ENCODE data around the gene CERS3. TPM values are rescaled to one million over a fixed set of nuclear protein-coding genes. Genes with fewer than 3 reads are reported as not detected.
A peak's percentile ranks its signal among the peaks of the same experiment; 100 is the strongest.

CERS3 gene
- total RNA-seq, 8 experiments from 2014 or later, result 0.07 to 2.4 (median 0.21) TPM; not detected in 1

DNA sequence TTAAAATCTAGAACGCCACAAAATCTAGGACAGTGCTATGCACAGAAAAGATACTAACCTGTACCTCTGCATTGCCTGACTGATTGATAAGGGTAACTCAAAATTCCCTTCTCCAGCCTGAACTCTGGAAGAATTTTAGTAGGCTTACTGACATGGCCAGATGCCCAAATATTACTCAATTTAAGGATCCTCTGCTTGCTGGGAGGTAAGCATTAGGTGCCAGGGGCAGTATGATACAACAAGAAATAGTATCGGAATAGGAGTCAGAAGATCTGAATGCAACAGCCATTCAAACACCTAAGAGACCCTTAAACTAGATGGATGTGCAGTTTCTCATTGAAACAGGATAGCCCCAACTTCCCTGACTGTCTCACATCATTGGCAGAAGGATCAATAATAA, 45.4 kb downstream of the CERS3 start:
- no peaks in the 10 kb centered on the region for H3K4me1 ChIP-seq (replicated peaks in 1 of 2)
- no peak overlapping the region for H3K4me3 ChIP-seq
- in situ Hi-C loops (cut with MboI; ENCODE audit: low pct_unique_long_range_greater_than_20kb in 2 of 9, low sequenced_read_pairs in 9 of 9, unreplicated experiment in 9 of 9), result no loop called here
- WGBS, 10 experiments, result 50 to 100% (median 92%) methylated on average over 1 to 2 of the region's 2 CpGs; no CpG with 5 or more reads in 4 of the 10 experiments
- no peak for ATAC-seq (replicated peaks in 6 of 8)
- no peak overlapping the region for H3K27ac ChIP-seq

DNA sequence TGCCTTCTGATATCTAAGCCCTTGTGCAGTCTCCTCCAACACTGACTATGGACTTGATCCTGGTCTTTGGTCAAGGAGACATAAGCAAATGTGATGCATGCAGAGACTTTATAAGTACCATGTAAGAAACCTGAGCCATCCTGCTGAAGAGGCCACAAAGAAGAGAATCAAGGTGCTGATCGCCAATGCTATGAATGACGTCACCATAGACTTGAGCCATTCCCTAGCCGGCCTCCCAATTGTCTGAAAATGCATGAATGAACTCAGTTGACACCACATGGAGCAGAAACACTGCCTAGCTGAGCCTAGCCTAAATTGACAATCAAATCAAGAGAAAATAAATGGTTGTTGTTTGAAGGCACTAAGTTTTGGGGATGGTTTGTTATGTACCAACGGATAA, 51.9 kb downstream of the CERS3 start:
- in situ Hi-C loops (cut with MboI; ENCODE audit: low pct_unique_long_range_greater_than_20kb in 2 of 9, low sequenced_read_pairs in 9 of 9, unreplicated experiment in 9 of 9), result no loop called here
- no peak overlapping the region for H3K27ac ChIP-seq
- no peak overlapping the region for H3K4me3 ChIP-seq
- ATAC-seq (replicated peaks in 6 of 8), result no peak
- 0 to 87% (median 73%) methylated on average over 1 to 4 of the region's 4 CpGs; no CpG with 5 or more reads in 1 of the 10 experiments for WGBS, 10 experiments
- H3K4me1 ChIP-seq (replicated peaks in 1 of 2), result no peaks in the 10 kb centered on the region

DNA sequence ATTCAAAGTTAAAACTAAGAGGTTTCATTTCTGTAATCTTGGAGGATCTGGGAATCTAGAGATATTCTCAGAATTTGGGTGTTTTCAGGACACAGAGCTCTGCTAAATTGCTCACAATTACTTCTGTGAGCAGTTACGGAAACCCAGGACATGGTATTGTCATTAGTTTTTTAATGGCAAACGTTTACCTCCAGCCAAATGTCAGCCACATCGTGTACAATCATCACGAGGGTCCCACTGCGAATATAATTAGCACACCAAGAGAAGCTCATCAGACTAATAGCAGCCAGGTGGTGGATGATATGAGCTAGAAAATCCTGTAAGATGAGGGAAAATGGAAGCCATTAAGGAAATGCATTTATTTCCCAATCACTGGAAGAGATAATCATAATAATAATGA, 56.0 kb downstream of the CERS3 start:
- in situ Hi-C loops (cut with MboI; ENCODE audit: low pct_unique_long_range_greater_than_20kb in 2 of 9, low sequenced_read_pairs in 9 of 9, unreplicated experiment in 9 of 9), result loop anchor here in 1 of 9 experiments (25.0 kb wide), 1 partner anchor 110 kb away; no protein-coding TSS in a partner anchor
- WGBS, 10 experiments, result 0 to 100% (median 48%) methylated on average over 1 to 5 of the region's 5 CpGs; no CpG with 5 or more reads in 1 of the 10 experiments
- Histone ChIP-seq H3K27ac (no peak overlapping the region), H3K4me3 (no peak overlapping the region), H3K4me1 (replicated peaks in 1 of 2) (no peaks in the 10 kb centered on the region)
- no peak for ATAC-seq (replicated peaks in 6 of 8)

DNA sequence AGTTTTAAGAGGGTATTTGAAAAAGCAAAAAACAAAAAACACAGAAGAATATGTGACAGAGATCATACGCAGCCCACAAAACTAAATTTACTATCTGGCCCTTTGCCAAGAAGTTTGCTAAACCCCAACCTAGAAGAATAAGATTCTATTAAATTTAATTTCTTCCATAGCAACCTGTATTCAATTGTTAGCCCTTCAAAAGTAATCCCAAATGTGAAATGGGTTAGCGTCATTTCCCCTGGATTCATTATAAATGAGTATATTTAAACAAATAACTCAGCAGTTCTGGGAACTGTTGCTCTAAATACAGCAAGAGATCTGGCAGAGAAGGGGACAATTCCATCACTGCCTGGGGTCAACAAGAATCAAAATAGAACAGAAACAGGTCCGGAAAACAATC, 56.8 kb downstream of the CERS3 start:
- in situ Hi-C loops (cut with MboI; ENCODE audit: low pct_unique_long_range_greater_than_20kb in 2 of 9, low sequenced_read_pairs in 9 of 9, unreplicated experiment in 9 of 9), result loop anchor here in 1 of 9 experiments (25.0 kb wide), 1 partner anchor 110 kb away; no protein-coding TSS in a partner anchor
- Histone ChIP-seq H3K27ac (no peak overlapping the region), H3K4me3 (no peak overlapping the region), H3K4me1 (replicated peaks in 1 of 2) (no peaks in the 10 kb centered on the region)
- WGBS, 10 experiments, result 20 to 100% (median 87%) methylated on average over 1 to 3 of the region's 3 CpGs; no CpG with 5 or more reads in 1 of the 10 experiments
- ATAC-seq (replicated peaks in 6 of 8), result no peak

DNA sequence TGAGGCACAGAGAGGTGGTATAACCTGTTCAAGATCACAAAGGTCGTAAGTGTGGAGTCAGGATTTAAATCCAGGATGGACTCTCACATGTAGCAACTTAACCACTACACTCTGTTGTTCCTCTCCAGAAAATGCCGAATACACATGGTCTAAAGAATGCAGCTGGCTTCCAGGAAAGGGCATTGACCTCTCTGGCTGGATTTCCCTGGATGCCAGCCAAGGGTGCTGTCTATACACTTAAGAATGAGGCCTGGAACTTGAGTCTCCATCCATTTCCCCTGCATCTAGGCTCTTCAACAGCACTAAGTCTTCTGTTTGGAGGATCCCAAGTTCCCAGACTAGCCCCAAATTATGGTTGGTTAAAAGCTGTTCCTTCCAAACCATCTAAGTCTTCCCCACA, 60.5 kb downstream of the CERS3 start:
- Histone ChIP-seq H3K4me1 (replicated peaks in 1 of 2) (peaks cover 6 to 7% of the 10 kb centered on the region in 2 donors), H3K27ac (no peak overlapping the region), H3K4me3 (no peak overlapping the region)
- 0 to 100% (median 17%) methylated on average over 1 to 2 of the region's 2 CpGs; no CpG with 5 or more reads in 3 of the 10 experiments for WGBS, 10 experiments
- ATAC-seq (replicated peaks in 6 of 8), result peak in 2 of 8 experiments; percentile 49 to 53
- in situ Hi-C loops (cut with MboI; ENCODE audit: low pct_unique_long_range_greater_than_20kb in 2 of 9, low sequenced_read_pairs in 9 of 9, unreplicated experiment in 9 of 9), result loop anchor here in 2 of 9 experiments (10.0 to 25.0 kb wide), 2 partner anchors 63 to 106 kb away; no protein-coding TSS in a partner anchor

DNA sequence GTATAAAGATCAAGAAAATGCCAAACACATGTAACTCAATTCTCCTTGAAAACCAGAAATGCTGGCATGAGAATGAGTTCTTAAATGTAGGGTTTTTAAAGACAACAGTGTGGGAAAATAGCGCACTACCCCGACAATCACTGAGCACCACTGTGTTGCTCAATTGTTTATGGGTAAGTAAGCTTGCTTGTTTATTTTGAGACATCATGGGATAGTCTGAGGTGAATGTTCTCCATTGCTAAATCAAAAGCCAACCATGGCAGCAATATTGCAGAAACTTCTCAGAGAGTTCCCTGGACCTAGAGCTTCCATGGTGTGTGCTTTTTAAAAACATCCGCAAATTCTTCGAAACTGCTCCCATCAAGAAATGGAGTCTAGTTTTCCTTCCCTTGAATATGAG, 62.7 kb downstream of the CERS3 start:
- no peak for ATAC-seq (replicated peaks in 6 of 8)
- Histone ChIP-seq H3K27ac (no peak overlapping the region), H3K4me3 (no peak overlapping the region), H3K4me1 (replicated peaks in 1 of 2) (peaks cover 6 to 7% of the 10 kb centered on the region in 2 donors)
- WGBS, 10 experiments, result 0 to 64% (median 44%) methylated on average over 1 to 4 of the region's 4 CpGs; no CpG with 5 or more reads in 3 of the 10 experiments
- in situ Hi-C loops (cut with MboI; ENCODE audit: low pct_unique_long_range_greater_than_20kb in 2 of 9, low sequenced_read_pairs in 9 of 9, unreplicated experiment in 9 of 9), result loop anchor here in 2 of 9 experiments (10.0 to 25.0 kb wide), 2 partner anchors 61 to 104 kb away; no protein-coding TSS in a partner anchor

DNA sequence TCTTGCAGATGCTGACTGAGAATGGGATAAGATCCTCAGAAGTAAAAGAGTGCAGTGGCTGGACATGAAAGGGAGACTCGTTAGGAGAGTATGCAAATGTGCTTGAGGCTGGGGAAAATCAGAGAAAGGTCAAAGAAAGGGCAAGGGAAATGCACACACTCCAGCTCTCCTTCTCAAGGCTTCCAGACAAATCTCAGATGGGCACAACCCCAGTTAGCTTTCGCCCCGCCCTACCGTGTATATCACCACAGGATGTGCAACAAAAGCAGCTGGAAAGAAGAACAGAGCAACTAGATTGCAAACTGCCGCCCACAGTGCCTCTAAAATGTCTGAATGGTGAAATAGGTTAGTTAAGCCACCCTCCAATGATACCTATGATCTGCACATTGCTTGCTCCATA, 63.9 kb downstream of the CERS3 start:
- Histone ChIP-seq H3K27ac (no peak overlapping the region), H3K4me1 (replicated peaks in 1 of 2) (peaks cover 6 to 7% of the 10 kb centered on the region in 2 donors), H3K4me3 (no peak overlapping the region)
- WGBS, 10 experiments, result 0 to 31% (median 15%) methylated on average over 1 to 5 of the region's 5 CpGs; no CpG with 5 or more reads in 2 of the 10 experiments
- in situ Hi-C loops (cut with MboI; ENCODE audit: low pct_unique_long_range_greater_than_20kb in 2 of 9, low sequenced_read_pairs in 9 of 9, unreplicated experiment in 9 of 9), result loop anchor here in 2 of 9 experiments (10.0 to 25.0 kb wide), 2 partner anchors 60 to 103 kb away; no protein-coding TSS in a partner anchor
- peak in 6 of 8 experiments; percentile 30 to 85 (median 74) for ATAC-seq (replicated peaks in 6 of 8)

DNA sequence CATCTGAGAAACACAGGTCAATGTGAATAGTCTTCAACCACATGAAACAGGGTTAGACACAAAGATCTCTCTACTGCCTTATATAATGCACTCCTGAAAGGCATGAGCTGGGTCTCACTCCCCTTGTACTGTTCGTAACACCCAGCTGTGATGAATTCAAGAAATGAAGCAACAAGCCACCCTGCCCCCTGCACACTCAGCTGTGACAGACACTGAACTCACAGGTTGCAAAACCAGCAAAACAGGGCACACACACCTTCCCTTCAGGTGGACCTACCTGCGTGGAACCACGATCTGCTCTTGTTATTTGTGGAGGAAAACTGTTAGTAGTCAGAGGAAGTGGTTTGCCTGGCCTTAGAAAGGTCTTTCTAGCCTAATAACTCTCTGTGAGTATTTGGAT, 64.5 kb downstream of the CERS3 start:
- Histone ChIP-seq H3K4me3 (no peak overlapping the region), H3K4me1 (replicated peaks in 1 of 2) (peaks cover 6 to 7% of the 10 kb centered on the region in 2 donors), H3K27ac (no peak overlapping the region)
- in situ Hi-C loops (cut with MboI; ENCODE audit: low pct_unique_long_range_greater_than_20kb in 2 of 9, low sequenced_read_pairs in 9 of 9, unreplicated experiment in 9 of 9), result loop anchor here in 2 of 9 experiments (10.0 to 25.0 kb wide), 2 partner anchors 59 to 102 kb away; no protein-coding TSS in a partner anchor
- 0 to 80% (median 50%) methylated on average over 1 to 3 of the region's 3 CpGs; no CpG with 5 or more reads in 3 of the 10 experiments for WGBS, 10 experiments
- ATAC-seq (replicated peaks in 6 of 8), result no peak

DNA sequence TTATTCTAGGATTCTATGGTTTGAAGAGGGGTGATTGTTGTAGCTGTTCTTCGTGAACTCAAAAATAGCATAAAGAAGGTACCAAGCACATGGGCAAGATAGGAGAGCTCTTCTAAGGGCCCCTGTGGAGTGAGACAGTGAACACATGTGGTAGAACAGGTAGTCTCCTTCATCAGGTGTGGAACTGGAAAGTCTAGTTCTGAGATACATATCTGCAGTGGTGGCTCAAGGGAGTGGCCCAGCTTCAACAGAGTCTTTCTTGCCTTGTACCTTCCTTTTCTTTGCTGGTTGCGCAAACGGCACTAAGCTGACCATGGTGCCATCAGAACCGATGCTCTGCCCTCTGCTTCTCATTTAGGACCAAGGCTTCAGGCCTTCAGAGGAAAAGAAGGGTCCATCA, 65.2 kb downstream of the CERS3 start:
- peaks cover 6 to 7% of the 10 kb centered on the region in 2 donors for H3K4me1 ChIP-seq (replicated peaks in 1 of 2)
- WGBS, 10 experiments, result 10 to 91% (median 41%) methylated on average over 1 to 4 of the region's 4 CpGs; no CpG with 5 or more reads in 4 of the 10 experiments
- in situ Hi-C loops (cut with MboI; ENCODE audit: low pct_unique_long_range_greater_than_20kb in 2 of 9, low sequenced_read_pairs in 9 of 9, unreplicated experiment in 9 of 9), result loop anchor here in 2 of 9 experiments (10.0 to 25.0 kb wide), 2 partner anchors 59 to 101 kb away; no protein-coding TSS in a partner anchor
- no peak for ATAC-seq (replicated peaks in 6 of 8)
- H3K27ac ChIP-seq, result no peak overlapping the region
- no peak overlapping the region for H3K4me3 ChIP-seq

DNA sequence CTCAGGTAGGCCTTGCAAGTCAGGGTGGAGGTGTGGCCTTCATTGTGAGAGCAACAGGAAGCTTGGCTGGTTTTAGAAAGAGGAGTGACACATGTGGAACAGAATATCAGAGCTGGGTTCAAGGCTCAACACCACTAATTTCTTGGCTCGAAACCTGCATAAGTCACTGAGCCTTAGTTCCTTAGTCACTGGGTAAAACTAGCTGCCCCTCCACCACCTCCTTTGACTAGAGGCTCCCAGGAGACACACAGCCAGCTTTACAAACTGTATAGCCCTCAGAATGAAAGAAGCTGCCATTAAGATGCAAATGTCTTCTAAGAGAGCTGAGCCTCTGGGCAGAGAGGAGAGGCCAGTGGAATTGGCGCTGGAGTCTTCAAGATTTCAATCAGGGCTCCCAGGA, 67.7 kb downstream of the CERS3 start:
- in situ Hi-C loops (cut with MboI; ENCODE audit: low pct_unique_long_range_greater_than_20kb in 2 of 9, low sequenced_read_pairs in 9 of 9, unreplicated experiment in 9 of 9), result loop anchor here in 2 of 9 experiments (10.0 to 25.0 kb wide), 2 partner anchors 56 to 99 kb away; no protein-coding TSS in a partner anchor
- 0 to 60% (median 20%) methylated on average over 1 to 2 of the region's 2 CpGs; no CpG with 5 or more reads in 5 of the 10 experiments for WGBS, 10 experiments
- ATAC-seq (replicated peaks in 6 of 8), result peak in 2 of 8 experiments; percentile 12 to 24
- Histone ChIP-seq H3K4me1 (replicated peaks in 1 of 2) (peaks cover 6 to 7% of the 10 kb centered on the region in 2 donors), H3K27ac (no peak overlapping the region), H3K4me3 (no peak overlapping the region)

DNA sequence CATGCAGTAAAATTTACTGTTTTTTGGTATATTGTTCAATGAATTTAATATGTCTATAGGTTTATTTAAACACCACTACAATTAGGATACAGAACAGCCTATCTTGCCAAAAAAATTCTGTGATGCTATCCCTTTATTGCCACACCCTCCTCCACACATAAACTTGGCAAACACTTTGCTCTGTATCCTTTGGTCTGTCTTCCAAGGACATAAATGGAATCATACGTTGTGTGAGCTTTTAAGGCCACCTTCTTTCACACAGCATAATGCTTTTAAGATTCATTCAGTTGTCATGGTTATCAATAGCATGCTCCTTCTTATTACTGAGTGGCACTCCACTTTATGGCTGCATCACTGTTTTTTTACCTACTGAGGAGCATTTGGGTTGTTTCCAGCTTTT, 71.5 kb downstream of the CERS3 start:
- 0 to 100% (median 50%) methylated on average over 1 of the region's 1 CpG; no CpG with 5 or more reads in 3 of the 10 experiments for WGBS, 10 experiments
- Histone ChIP-seq H3K4me3 (no peak overlapping the region), H3K27ac (no peak overlapping the region), H3K4me1 (replicated peaks in 1 of 2) (no peaks in the 10 kb centered on the region)
- no peak for ATAC-seq (replicated peaks in 6 of 8)
- in situ Hi-C loops (cut with MboI; ENCODE audit: low pct_unique_long_range_greater_than_20kb in 2 of 9, low sequenced_read_pairs in 9 of 9, unreplicated experiment in 9 of 9), result loop anchor here in 1 of 9 experiments (25.0 kb wide), 1 partner anchor 95 kb away; no protein-coding TSS in a partner anchor

DNA sequence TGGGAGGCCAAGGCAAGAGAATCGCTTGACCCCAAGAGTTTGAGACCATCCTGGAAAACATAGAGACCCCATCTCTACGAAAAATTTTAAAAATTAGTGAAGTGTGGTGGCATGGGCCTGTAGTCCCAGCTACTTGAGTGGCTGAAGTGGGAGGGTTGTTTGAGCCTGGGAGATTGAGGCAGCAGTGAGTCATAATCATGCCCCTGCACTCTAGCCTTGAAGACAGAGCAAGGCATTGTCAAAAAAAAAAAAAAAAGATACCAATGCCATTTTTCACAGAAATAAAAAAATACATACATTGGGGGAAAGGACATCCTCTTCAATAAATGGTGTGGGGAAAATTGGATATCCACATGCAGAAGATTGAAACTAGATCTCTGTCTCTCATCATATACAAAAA, 74.6 kb downstream of the CERS3 start:
- no peak overlapping the region for H3K27ac ChIP-seq
- 0 to 80% (median 20%) methylated on average over 1 to 2 of the region's 2 CpGs; no CpG with 5 or more reads in 1 of the 10 experiments for WGBS, 10 experiments
- in situ Hi-C loops (cut with MboI; ENCODE audit: low pct_unique_long_range_greater_than_20kb in 2 of 9, low sequenced_read_pairs in 9 of 9, unreplicated experiment in 9 of 9), result loop anchor here in 1 of 9 experiments (25.0 kb wide), 1 partner anchor 92 kb away; no protein-coding TSS in a partner anchor
- ATAC-seq (replicated peaks in 6 of 8), result no peak
- no peaks in the 10 kb centered on the region for H3K4me1 ChIP-seq (replicated peaks in 1 of 2)
- no peak overlapping the region for H3K4me3 ChIP-seq

DNA sequence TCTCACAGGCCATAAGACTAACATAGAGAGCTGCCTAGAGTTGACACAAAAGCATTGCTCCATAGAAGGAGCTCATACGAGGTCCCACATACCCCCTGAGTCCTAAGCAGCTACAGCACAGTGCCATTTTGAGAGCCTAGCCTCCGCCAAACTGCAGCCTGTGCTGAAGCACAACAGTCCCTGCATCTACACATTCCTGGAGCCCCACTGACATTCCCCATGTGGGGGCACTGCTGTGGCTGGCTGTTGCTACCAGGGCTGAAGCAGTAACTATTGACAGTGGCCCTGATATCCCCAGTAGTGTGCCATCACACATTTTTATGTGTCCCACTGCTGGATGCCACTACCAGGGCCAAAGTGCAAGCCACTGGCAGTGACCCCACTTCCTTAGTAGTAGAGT, 80.3 kb downstream of the CERS3 start:
- in situ Hi-C loops (cut with MboI; ENCODE audit: low pct_unique_long_range_greater_than_20kb in 2 of 9, low sequenced_read_pairs in 9 of 9, unreplicated experiment in 9 of 9), result no loop called here
- ATAC-seq (replicated peaks in 6 of 8), result no peak
- H3K4me3 ChIP-seq, result no peak overlapping the region
- H3K27ac ChIP-seq, result no peak overlapping the region
- WGBS, 10 experiments, result 20 to 100% (median 60%) methylated on average over 1 to 2 of the region's 2 CpGs; no CpG with 5 or more reads in 6 of the 10 experiments
- H3K4me1 ChIP-seq (replicated peaks in 1 of 2), result no peaks in the 10 kb centered on the region
